GM21367 (cell line): ENCODE results near the gene ECE1.

Experiments used
- ATAC-seq: cut with Tn5 transposase; IDR thresholded peaks from one replicate; pipeline ENCODE4 v1.9.1; 2021; ENCODE audit not compliant: unreplicated experiment

The ECE1 gene

GRCh38 chr1:21289700-21290545, at the start of gene ECE1:
ECE1 (minus strand) TSS chr1:21290463; CDS start chr1:21290414, 49 bp downstream.
- ATAC-seq: no peak

- no peak for ATAC-seq
Measured at GRCh38 chr1:21339356-21340229, 49.3 kb upstream of the ECE1 start.

- ATAC-seq: no peak
Measured at GRCh38 chr1:21338573-21339355, 48.5 kb upstream of the ECE1 start.

GRCh38 chr1:21337928-21338572, 47.8 kb upstream of the ECE1 start:
- no peak for ATAC-seq

GRCh38 chr1:21337454-21337927, 47.2 kb upstream of the ECE1 start:
- ATAC-seq: no peak

GRCh38 chr1:21337010-21337437, 46.8 kb upstream of the ECE1 start:
- ATAC-seq: no peak

GRCh38 chr1:21335750-21336224, 45.5 kb upstream of the ECE1 start:
- ATAC-seq: no peak

GRCh38 chr1:21335088-21335691, 44.9 kb upstream of the ECE1 start:
- no peak for ATAC-seq

- ATAC-seq: peak; percentile 61
Measured at GRCh38 chr1:21334214-21335087, 44.2 kb upstream of the ECE1 start.

- ATAC-seq: no peak
Measured at GRCh38 chr1:21333824-21334213, 43.6 kb upstream of the ECE1 start.

- ATAC-seq: no peak
Measured at GRCh38 chr1:21332554-21333311, 42.5 kb upstream of the ECE1 start.

- no peak for ATAC-seq
Measured at GRCh38 chr1:21331752-21332478, 41.7 kb upstream of the ECE1 start.

GRCh38 chr1:21330544-21330943, 40.3 kb upstream of the ECE1 start:
- ATAC-seq: no peak

GRCh38 chr1:21329209-21329844, 39.1 kb upstream of the ECE1 start:
- ATAC-seq: no peak

GRCh38 chr1:21327566-21328323, 37.5 kb upstream of the ECE1 start:
- ATAC-seq: no peak

- no peak for ATAC-seq
Measured at GRCh38 chr1:21326861-21327344, 36.6 kb upstream of the ECE1 start.
